Keratinocyte (primary cell): Measurements from ENCODE around the gene PIK3CB. TPM values are rescaled to one million over a fixed set of nuclear protein-coding genes. Genes with fewer than 3 reads are reported as not detected.

ENCODE experiments used
- DNase-seq: peaks from one replicate; pipeline ENCODE4 v3.0.0-alpha.2; 2011; ENCODE audit warnings: low read depth, missing footprints, low spot score
- FAIRE-seq: peaks from 2 replicates; lab custom pipeline; 2011; peaks lifted over from hg19 to GRCh38; lab: Jason Lieb, UNC
- H2AFZ ChIP-seq: 2 replicates; pipeline ENCODE4 v1.6.0; 2012; ENCODE audit warnings: low read length, control low read depth, inconsistent platforms; ENCODE audit not compliant: control insufficient read depth
- H3K27ac ChIP-seq: 2 replicates; pipeline ENCODE4 v1.5.1; 2011; ENCODE audit warnings: low read length; ENCODE audit not compliant: control insufficient read depth, insufficient read depth
- H3K27me3 ChIP-seq: 3 replicates; pipeline ENCODE4 v1.6.0; 2011; ENCODE audit warnings: low read length; ENCODE audit not compliant: control insufficient read depth, insufficient read depth; ENCODE audit errors: extremely low read depth
- H3K36me3 ChIP-seq, 2 experiments: 2 replicates in 1 of 2; 3 replicates in 1 of 2; pipeline ENCODE4 v1.5.1; 2011; ENCODE audit warnings: low read length in 2 of 2, mild to moderate bottlenecking in 1 of 2; ENCODE audit not compliant: control insufficient read depth in 2 of 2, insufficient read depth in 2 of 2; ENCODE audit errors: extremely low read depth in 1 of 2
- H3K4me1 ChIP-seq: 3 replicates; pipeline ENCODE4 v1.5.1; 2011; ENCODE audit warnings: low read length; ENCODE audit not compliant: control insufficient read depth, insufficient read depth; ENCODE audit errors: extremely low read depth
- H3K4me2 ChIP-seq: 3 replicates; pipeline ENCODE4 v1.6.0; 2011; ENCODE audit warnings: low read depth, low read length; ENCODE audit not compliant: control insufficient read depth, insufficient read depth; ENCODE audit errors: extremely low read depth
- H3K4me3 ChIP-seq, 3 experiments: fragments of 200-600 bp in 1 of 3; sonication (generic) in 1 of 3; 2 replicates in 2 of 3; 3 replicates in 1 of 3; pipeline ENCODE4 v1.5.1; 2011 to 2016; ENCODE audit warnings: low read length in 3 of 3, mild to moderate bottlenecking in 3 of 3, control low read depth in 2 of 3, inconsistent platforms in 1 of 3, low read depth in 1 of 3, mixed read lengths in 1 of 3, mixed run types in 1 of 3, moderate library complexity in 1 of 3; ENCODE audit not compliant: control insufficient read depth in 2 of 3, insufficient read depth in 2 of 3; ENCODE audit errors: extremely low read depth in 1 of 3
- H3K79me2 ChIP-seq: 2 replicates; pipeline ENCODE4 v1.6.0; 2012; ENCODE audit warnings: low read length; ENCODE audit not compliant: control insufficient read depth, insufficient read depth
- H3K9ac ChIP-seq: 3 replicates; pipeline ENCODE4 v1.6.0; 2011; ENCODE audit warnings: low read length; ENCODE audit not compliant: control insufficient read depth, insufficient read depth; ENCODE audit errors: extremely low read depth
- H3K9me1 ChIP-seq: 3 replicates; pipeline ENCODE4 v1.6.0; 2011; ENCODE audit warnings: low read length; ENCODE audit not compliant: control insufficient read depth, insufficient read depth; ENCODE audit errors: extremely low read depth
- H3K9me3 ChIP-seq: 2 replicates; pipeline ENCODE4 v1.5.1; 2012; ENCODE audit warnings: low read depth, low read length; ENCODE audit not compliant: control insufficient read depth
- H4K20me1 ChIP-seq: 3 replicates; pipeline ENCODE4 v1.6.0; 2011; ENCODE audit warnings: low read length; ENCODE audit not compliant: control insufficient read depth, insufficient read depth; ENCODE audit errors: extremely low read depth
- CTCF ChIP-seq, 3 experiments: IDR thresholded peaks in 1 of 3; conservative IDR thresholded peaks in 1 of 3; optimal IDR thresholded peaks in 1 of 3; 2 replicates in 2 of 3; 3 replicates in 1 of 3; pipeline versions ENCODE3 to v1.5.1; 2011; ENCODE audit warnings: low read length in 3 of 3, mild to moderate bottlenecking in 3 of 3, moderate library complexity in 2 of 3, control low read depth in 1 of 3, inconsistent platforms in 1 of 3; ENCODE audit not compliant: insufficient read depth in 2 of 3; ENCODE audit errors: extremely low read depth in 1 of 3
- EZH2 ChIP-seq: IDR thresholded peaks from one replicate; pipeline ENCODE4 v1.6.1; 2012; ENCODE audit warnings: inconsistent platforms, mild to moderate bottlenecking, low read length, moderate library complexity
- dilution Hi-C: fragments of 300-500 bp; cut with MboI; formaldehyde crosslinking; loops from one replicate; pipeline ENCODE4 v1.7.0; 2020; ENCODE audit warnings: low sequenced_read_pairs; ENCODE audit not compliant: extremely low pct_ligation_motif_present
- polyA plus RNA-seq, 5 experiments: library from polyadenylated mRNA; depleted of rRNA in 3 of 5; stranded (reverse) in 3 of 5; stranded (forward) in 1 of 5; unstranded in 1 of 5; fragments of >200 nt; gene quantifications; 1 replicate in 1 of 5; 2 replicates in 3 of 5; 3 replicates in 1 of 5; pipeline versions ENCODE4 v1.2.1 to v1.2.3, GENCODE V29; 2011 to 2012; ENCODE audit warnings: missing spikeins in 2 of 5, low read depth in 1 of 5, low replicate concordance in 1 of 5

The PIK3CB gene
- polyA plus RNA-seq, 1 donor (not counting 4 experiments of a cell fraction or from before 2014, with no cell fraction given): 19.9 TPM

- dilution Hi-C loops: no loop called here
- Histone ChIP-seq H3K27me3 (no peaks in the 10 kb centered on the region), H3K4me2 (no peak overlapping the region), H3K4me1 (peaks cover 21% of the 10 kb centered on the region), H3K9ac (no peak overlapping the region), H4K20me1 (no peaks in the 10 kb centered on the region), H3K4me3 (no peak overlapping the region), H3K9me1 (no peaks in the 10 kb centered on the region), H3K36me3 (peaks cover 0 to 2% of the 10 kb centered on the region in 2 experiments), H2AFZ (no peak overlapping the region), H3K9me3 (peaks cover 8% of the 10 kb centered on the region), H3K27ac (no peak overlapping the region), H3K79me2 (peaks cover 6% of the 10 kb centered on the region)
- DNase-seq (no peak), FAIRE-seq (no peak)
- TF ChIP-seq CTCF (optimal IDR thresholded peaks at IDR 0.05 in 1 of 3, IDR thresholded peaks at IDR 0.05 in 1 of 3, conservative IDR thresholded peaks at IDR 0.05 in 1 of 3; ENCODE audit: extremely low read depth in 1 of 3, insufficient read depth in 2 of 3, low read length in 3 of 3) (no peak), EZH2 (no peak)
These were observed 65.1 kb downstream of the PIK3CB start for GRCh38 chr3:138769616-138770015.

DNA sequence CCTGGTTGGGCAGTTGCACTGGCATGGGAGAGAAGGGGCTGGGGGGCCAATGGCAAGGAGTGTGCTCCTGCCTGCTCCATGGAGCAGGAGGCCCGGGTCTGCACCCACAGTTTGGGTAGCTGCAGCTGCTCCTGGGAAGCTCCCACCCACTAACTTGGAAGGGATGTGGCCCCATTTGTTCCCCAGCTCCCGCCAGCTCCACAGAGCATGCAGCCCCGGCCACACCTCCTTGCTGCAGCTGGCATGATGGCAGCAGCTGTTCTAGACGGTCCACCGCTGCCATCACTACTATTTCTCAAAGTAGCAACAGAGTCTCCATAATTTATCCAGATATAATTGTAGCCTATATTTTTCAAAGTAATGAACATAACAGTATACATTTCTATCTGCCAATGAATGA is 65.8 kb downstream of the PIK3CB start:
- H3K79me2 ChIP-seq: peaks cover 6% of the 10 kb centered on the region
- dilution Hi-C loops: no loop called here

More for the DNA sequence above, 65.8 kb downstream of the PIK3CB start:
- Histone ChIP-seq H3K36me3 (peaks cover 0 to 2% of the 10 kb centered on the region in 2 experiments), H3K9ac (no peak overlapping the region), H2AFZ (no peak overlapping the region), H3K4me3 (no peak overlapping the region), H4K20me1 (no peaks in the 10 kb centered on the region), H3K9me3 (peaks cover 8% of the 10 kb centered on the region), H3K4me1 (peaks cover 21% of the 10 kb centered on the region), H3K27ac (no peak overlapping the region), H3K9me1 (no peaks in the 10 kb centered on the region), H3K4me2 (no peak overlapping the region), H3K27me3 (no peaks in the 10 kb centered on the region)
- DNase-seq (no peak), FAIRE-seq (no peak)
- no peak for TF ChIP-seq EZH2
- no peak for TF ChIP-seq CTCF (optimal IDR thresholded peaks at IDR 0.05 in 1 of 3, IDR thresholded peaks at IDR 0.05 in 1 of 3, conservative IDR thresholded peaks at IDR 0.05 in 1 of 3; ENCODE audit: extremely low read depth in 1 of 3, insufficient read depth in 2 of 3, low read length in 3 of 3)
